Liver (tissue), 3 donors: ENCODE results near the gene IPO5.

Source experiments
- GABPA ChIP-seq, 2 donors: IDR thresholded peaks in 1 of 2; conservative IDR thresholded peaks in 1 of 2; 2 replicates each; pipeline ENCODE4 v1.6.1; 2016; ENCODE audit warnings: antibody characterized with exemption in 2 of 2, mild to moderate bottlenecking in 1 of 2, moderate library complexity in 1 of 2
- JUND ChIP-seq, 2 donors: IDR thresholded peaks; 2 replicates each; pipeline ENCODE4 v1.6.1; 2016; ENCODE audit warnings: antibody characterized with exemption in 2 of 2
- MAX ChIP-seq: IDR thresholded peaks from 2 replicates; pipeline ENCODE4 v1.6.1; 2016; ENCODE audit warnings: antibody characterized with exemption
- NR2F2 ChIP-seq: IDR thresholded peaks from 2 replicates; pipeline ENCODE4 v1.6.1; 2016; ENCODE audit warnings: antibody characterized with exemption
- RAD21 ChIP-seq, 2 donors: IDR thresholded peaks; 2 replicates each; pipeline ENCODE4 v1.6.1; 2016; ENCODE audit warnings: antibody characterized with exemption in 2 of 2, mild to moderate bottlenecking in 2 of 2
- REST ChIP-seq: IDR thresholded peaks from 2 replicates; pipeline ENCODE4 v1.6.1; 2016; ENCODE audit warnings: antibody characterized with exemption, mild to moderate bottlenecking
- SP1 ChIP-seq: IDR thresholded peaks from 2 replicates; pipeline ENCODE4 v1.6.1; 2018; ENCODE audit warnings: antibody characterized with exemption, mild to moderate bottlenecking
- TAF1 ChIP-seq: conservative IDR thresholded peaks from 2 replicates; pipeline ENCODE4 v1.6.1; 2016; ENCODE audit warnings: antibody characterized with exemption, mild to moderate bottlenecking
- TF ChIP-seq, protein P1 (sequence below): fragments of 150-350 bp; IDR thresholded peaks from 2 replicates; pipeline ENCODE4 v1.5.1; 2017; ENCODE audit warnings: improper control_type of control experiment, low read depth, low read length; ENCODE audit not compliant: missing input control
- TF ChIP-seq, protein P2 (sequence below): IDR thresholded peaks from 2 replicates; pipeline ENCODE4 v1.6.1; 2016; ENCODE audit warnings: antibody characterized with exemption
- TF ChIP-seq, protein P3 (sequence below): IDR thresholded peaks from 2 replicates; pipeline ENCODE4 v1.6.1; 2016; ENCODE audit warnings: antibody characterized with exemption
- donor health status: healthy.
- donor health status: healthy.

GRCh38 chr13:97978651-97979050 is 25.2 kb downstream of the IPO5 start:
- TF ChIP-seq GABPA (IDR thresholded peaks at IDR 0.05 in 1 of 2, conservative IDR thresholded peaks at IDR 0.05 in 1 of 2) (no peak), RAD21 (IDR thresholded peaks at IDR 0.05) (no peak), NR2F2 (no peak), REST (no peak), SP1 (no peak), TAF1 (no peak), JUND (IDR thresholded peaks at IDR 0.05) (no peak), MAX (no peak)
- TF ChIP-seq, protein P1, sequence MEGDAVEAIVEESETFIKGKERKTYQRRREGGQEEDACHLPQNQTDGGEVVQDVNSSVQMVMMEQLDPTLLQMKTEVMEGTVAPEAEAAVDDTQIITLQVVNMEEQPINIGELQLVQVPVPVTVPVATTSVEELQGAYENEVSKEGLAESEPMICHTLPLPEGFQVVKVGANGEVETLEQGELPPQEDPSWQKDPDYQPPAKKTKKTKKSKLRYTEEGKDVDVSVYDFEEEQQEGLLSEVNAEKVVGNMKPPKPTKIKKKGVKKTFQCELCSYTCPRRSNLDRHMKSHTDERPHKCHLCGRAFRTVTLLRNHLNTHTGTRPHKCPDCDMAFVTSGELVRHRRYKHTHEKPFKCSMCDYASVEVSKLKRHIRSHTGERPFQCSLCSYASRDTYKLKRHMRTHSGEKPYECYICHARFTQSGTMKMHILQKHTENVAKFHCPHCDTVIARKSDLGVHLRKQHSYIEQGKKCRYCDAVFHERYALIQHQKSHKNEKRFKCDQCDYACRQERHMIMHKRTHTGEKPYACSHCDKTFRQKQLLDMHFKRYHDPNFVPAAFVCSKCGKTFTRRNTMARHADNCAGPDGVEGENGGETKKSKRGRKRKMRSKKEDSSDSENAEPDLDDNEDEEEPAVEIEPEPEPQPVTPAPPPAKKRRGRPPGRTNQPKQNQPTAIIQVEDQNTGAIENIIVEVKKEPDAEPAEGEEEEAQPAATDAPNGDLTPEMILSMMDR: no peak
- TF ChIP-seq, protein P2, sequence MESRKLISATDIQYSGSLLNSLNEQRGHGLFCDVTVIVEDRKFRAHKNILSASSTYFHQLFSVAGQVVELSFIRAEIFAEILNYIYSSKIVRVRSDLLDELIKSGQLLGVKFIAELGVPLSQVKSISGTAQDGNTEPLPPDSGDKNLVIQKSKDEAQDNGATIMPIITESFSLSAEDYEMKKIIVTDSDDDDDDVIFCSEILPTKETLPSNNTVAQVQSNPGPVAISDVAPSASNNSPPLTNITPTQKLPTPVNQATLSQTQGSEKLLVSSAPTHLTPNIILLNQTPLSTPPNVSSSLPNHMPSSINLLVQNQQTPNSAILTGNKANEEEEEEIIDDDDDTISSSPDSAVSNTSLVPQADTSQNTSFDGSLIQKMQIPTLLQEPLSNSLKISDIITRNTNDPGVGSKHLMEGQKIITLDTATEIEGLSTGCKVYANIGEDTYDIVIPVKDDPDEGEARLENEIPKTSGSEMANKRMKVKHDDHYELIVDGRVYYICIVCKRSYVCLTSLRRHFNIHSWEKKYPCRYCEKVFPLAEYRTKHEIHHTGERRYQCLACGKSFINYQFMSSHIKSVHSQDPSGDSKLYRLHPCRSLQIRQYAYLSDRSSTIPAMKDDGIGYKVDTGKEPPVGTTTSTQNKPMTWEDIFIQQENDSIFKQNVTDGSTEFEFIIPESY: no peak
- TF ChIP-seq, protein P3, sequence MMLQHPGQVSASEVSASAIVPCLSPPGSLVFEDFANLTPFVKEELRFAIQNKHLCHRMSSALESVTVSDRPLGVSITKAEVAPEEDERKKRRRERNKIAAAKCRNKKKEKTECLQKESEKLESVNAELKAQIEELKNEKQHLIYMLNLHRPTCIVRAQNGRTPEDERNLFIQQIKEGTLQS: no peak
